GM12878 (cell line): ENCODE results near the gene CCDC191. TPM values are rescaled to one million over a fixed set of nuclear protein-coding genes. Genes with fewer than 3 reads are reported as not detected.

ENCODE experiments used
- ATAC-seq: fragments of 200-7000 bp; cut with Tn5 transposase; 3 replicates; pipeline ENCODE4 v1.9.1; 2020; ENCODE audit warnings: mild to moderate bottlenecking, moderate library complexity
- BruUV-seq: library from RNA; stranded (reverse); fragments of 400-500 nt; replicated peaks from 2 replicates; lab custom pipeline; 2021; lab: Mats Ljungman, UMichigan
- CTCF ChIA-PET: fragments of 300-600 bp; sonication (Branson Sonifier 250); formaldehyde crosslinking; extraction: SDS; loops from one replicate; lab custom pipeline; 2021; ENCODE audit warnings: inconsistent platforms; lab: Yijun Ruan, JAX
- POLR2A ChIA-PET: fragments of 350-600 bp; formaldehyde crosslinking; extraction: SDS; loops from one replicate; lab custom pipeline; 2021; ENCODE audit warnings: inconsistent platforms; lab: Charles Lee
- RAD21 ChIA-PET: fragments of 300-600 bp; sonication (Branson Sonifier 250); formaldehyde crosslinking; loops from one replicate; lab custom pipeline; 2023; ENCODE audit warnings: antibody characterized with exemption; ENCODE audit not compliant: unreplicated experiment; lab: Charles Lee
- SMC1A ChIA-PET: fragments of 300-600 bp; sonication (Branson Sonifier 250); formaldehyde crosslinking; loops from one replicate; lab custom pipeline; 2023; ENCODE audit not compliant: unreplicated experiment, uncharacterized antibody; lab: Charles Lee
- DNase-seq: peaks from one replicate; pipeline ENCODE4 v3.0.0-alpha.2; 2011; ENCODE audit warnings: low read depth, low spot score
- FAIRE-seq: peaks from 3 replicates; lab custom pipeline; 2011; peaks lifted over from hg19 to GRCh38; lab: Jason Lieb, UNC
- H2AFZ ChIP-seq: 2 replicates; pipeline ENCODE4 v1.6.0; 2011; ENCODE audit warnings: low read depth, low read length, control low read depth; ENCODE audit not compliant: control insufficient read depth
- H3K27ac ChIP-seq: 2 replicates; pipeline ENCODE4 v1.5.1; 2011; ENCODE audit warnings: control low read depth; ENCODE audit not compliant: control insufficient read depth, insufficient read depth
- H3K27me3 ChIP-seq, 2 experiments: replicated peaks in 1 of 2; 2 replicates each; pipeline versions ENCODE4 v1.6.0 to v1.6.1; 2011; ENCODE audit warnings: low read length in 1 of 2; ENCODE audit not compliant: control insufficient read depth in 2 of 2, insufficient read depth in 2 of 2
- H3K36me3 ChIP-seq, 2 experiments: 2 replicates each; pipeline ENCODE4 v1.5.1; 2011; ENCODE audit warnings: low read length in 1 of 2; ENCODE audit not compliant: control insufficient read depth in 2 of 2, insufficient read depth in 2 of 2
- H3K4me1 ChIP-seq: 2 replicates; pipeline ENCODE4 v1.6.1; 2011; ENCODE audit warnings: mild to moderate bottlenecking, low read length, moderate library complexity, mixed read lengths; ENCODE audit not compliant: control insufficient read depth, insufficient read depth
- H3K4me2 ChIP-seq: 2 replicates; pipeline ENCODE4 v1.6.0; 2011; ENCODE audit warnings: control low read depth; ENCODE audit not compliant: control insufficient read depth, insufficient read depth
- H3K4me3 ChIP-seq: fragments of 200-600 bp; sonication (generic); 2 replicates; pipeline ENCODE4 v1.5.1; 2016
- H3K79me2 ChIP-seq: 2 replicates; pipeline ENCODE4 v1.6.0; 2011; ENCODE audit warnings: low read length; ENCODE audit not compliant: control insufficient read depth, insufficient read depth
- H3K9ac ChIP-seq: 2 replicates; pipeline ENCODE4 v1.8.0; 2011; ENCODE audit warnings: low read length, control low read depth, mixed read lengths; ENCODE audit not compliant: control insufficient read depth, insufficient read depth
- H3K9me3 ChIP-seq: replicated peaks from 3 replicates; pipeline ENCODE4 v1.5.1; 2011; ENCODE audit warnings: mild to moderate bottlenecking, low read length; ENCODE audit not compliant: control insufficient read depth, insufficient read depth
- H4K20me1 ChIP-seq: 2 replicates; pipeline ENCODE4 v1.6.0; 2011; ENCODE audit not compliant: control insufficient read depth, insufficient read depth
- JUNB ChIP-seq: IDR thresholded peaks from 2 replicates; pipeline ENCODE4 v1.6.1; 2016; ENCODE audit warnings: antibody characterized with exemption, mild to moderate bottlenecking
- NR2C2 ChIP-seq: IDR thresholded peaks from 2 replicates; pipeline ENCODE4 v1.6.1; 2011; ENCODE audit warnings: borderline replicate concordance, low read depth; ENCODE audit not compliant: control insufficient read depth, insufficient read length
- SMAD1 ChIP-seq: fragments of 450-650 bp; IDR thresholded peaks from 2 replicates; pipeline ENCODE4 v1.6.1; 2018; ENCODE audit warnings: mild to moderate bottlenecking, low read depth; ENCODE audit not compliant: partially characterized antibody
- SRF ChIP-seq, 2 experiments: IDR thresholded peaks; 2 replicates each; pipeline ENCODE4 v1.6.1; 2011; ENCODE audit warnings: low read depth in 2 of 2, low read length in 2 of 2, mild to moderate bottlenecking in 1 of 2, moderate library complexity in 1 of 2
- STAT3 ChIP-seq: IDR thresholded peaks from 2 replicates; pipeline ENCODE4 v1.6.1; 2011; ENCODE audit warnings: low read depth, low read length, improper control_type of control experiment
- WGBS: methylation state at CpG from one replicate; pipeline ENCODE4 v1.1.6; 2016; ENCODE audit warnings: low lambda C conversion rate; ENCODE audit not compliant: insufficient replicate concordance, insufficient coverage; ENCODE audit errors: missing lambda C conversion rate; 5-methylcytosine and 5-hydroxymethylcytosine counted together
- in situ Hi-C: fragments of 300-500 bp; cut with MboI; formaldehyde crosslinking; loops from 9 replicates; pipeline ENCODE4 v1.14.3; 2018; ENCODE audit warnings: mixed read lengths
- intact Hi-C: fragments of 100-400 bp; cut with micrococcal nuclease; formaldehyde crosslinking; loops from one replicate; pipeline ENCODE4 v1.14.2; 2022; ENCODE audit not compliant: unreplicated experiment
- polyA plus RNA-seq, 11 experiments: library from polyadenylated mRNA; depleted of rRNA in 4 of 11; unstranded in 6 of 11; stranded (reverse) in 5 of 11; fragments of >200 nt; fragmentation: Nextera tagmentation in 4 of 11; fragmentation: Illumina TruSeq in 1 of 11; extraction: Ambion mirVana in 4 of 11; extraction: Trizol in 1 of 11; gene quantifications; 1 replicate in 1 of 11; 2 replicates in 10 of 11; pipeline versions ENCODE4 v1.2.1 to v1.2.3, GENCODE V29; 2011 to 2016; ENCODE audit warnings: inconsistent platforms in 2 of 11, missing spikeins in 2 of 11, low read depth in 1 of 11
- total RNA-seq, 4 experiments: library from RNA; depleted of rRNA in 3 of 4; stranded (reverse); fragments of >200 nt in 3 of 4; fragmentation: Illumina TruSeq in 1 of 4; extraction: Trizol in 1 of 4; gene quantifications; 2 replicates each; pipeline versions ENCODE4 v1.2.1 to v1.2.3, GENCODE V29; 2013 to 2021
- TF ChIP-seq, protein P1 (sequence below): fragments of 150-350 bp; IDR thresholded peaks from 2 replicates; pipeline ENCODE4 v1.6.1; 2016; ENCODE audit warnings: low read depth, low read length
- TF ChIP-seq, protein P2 (sequence below): fragments of 450-650 bp; formaldehyde crosslinking; IDR thresholded peaks from 2 replicates; pipeline ENCODE4 v1.4.0; 2022; ENCODE audit warnings: mild to moderate bottlenecking, moderate library complexity
- TF ChIP-seq, protein P3 (sequence below): fragments of 450-650 bp; IDR thresholded peaks from 2 replicates; pipeline ENCODE4 v1.6.1; 2017; ENCODE audit warnings: mild to moderate bottlenecking, low read depth, inconsistent platforms; ENCODE audit not compliant: poor library complexity, severe bottlenecking

CCDC191 gene
- total and polyA plus RNA-seq, 10 of the 15 experiments (the other 5 are each of a cell fraction or from before 2014, with no cell fraction given): 1.2 to 2.9 (median 1.7) TPM

DNA sequence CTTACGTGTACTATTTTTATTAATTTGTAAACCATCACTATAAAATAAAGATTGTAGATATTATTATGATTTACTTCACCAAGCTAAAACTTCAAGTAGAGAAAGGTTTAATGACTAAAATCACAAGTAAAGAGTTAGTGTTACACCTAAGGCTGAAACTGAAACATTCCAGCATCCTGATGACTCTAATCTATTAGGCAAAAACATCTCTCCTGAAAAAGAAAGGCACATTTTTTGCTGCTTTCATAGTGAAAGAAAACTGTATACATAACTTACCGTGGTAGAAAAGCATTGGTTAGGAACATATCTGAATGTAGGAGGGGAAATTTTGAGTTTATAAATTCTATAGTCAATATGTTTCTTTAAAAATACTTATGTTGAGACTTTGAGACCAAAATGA is 35.4 kb downstream of the CCDC191 start:
- ATAC-seq: no peak
- CTCF ChIA-PET: interaction anchor here (0.7 kb wide), 1 partner anchor 33 kb away, joined by 3 read pairs; no protein-coding TSS in a partner anchor
- POLR2A ChIA-PET: interaction anchor here (0.6 kb wide), 1 partner anchor 79 kb away, joined by 4 read pairs; no protein-coding TSS in a partner anchor
- H3K27me3 ChIP-seq: no peaks in the 10 kb centered on the region
- H3K79me2 ChIP-seq: no peaks in the 10 kb centered on the region
- SMC1A ChIA-PET: interaction anchor here (0.9 to 1.4 kb wide), 2 partner anchors 13 to 298 kb away, joined by 3 read pairs; no protein-coding TSS in a partner anchor
- TF ChIP-seq, protein P1, sequence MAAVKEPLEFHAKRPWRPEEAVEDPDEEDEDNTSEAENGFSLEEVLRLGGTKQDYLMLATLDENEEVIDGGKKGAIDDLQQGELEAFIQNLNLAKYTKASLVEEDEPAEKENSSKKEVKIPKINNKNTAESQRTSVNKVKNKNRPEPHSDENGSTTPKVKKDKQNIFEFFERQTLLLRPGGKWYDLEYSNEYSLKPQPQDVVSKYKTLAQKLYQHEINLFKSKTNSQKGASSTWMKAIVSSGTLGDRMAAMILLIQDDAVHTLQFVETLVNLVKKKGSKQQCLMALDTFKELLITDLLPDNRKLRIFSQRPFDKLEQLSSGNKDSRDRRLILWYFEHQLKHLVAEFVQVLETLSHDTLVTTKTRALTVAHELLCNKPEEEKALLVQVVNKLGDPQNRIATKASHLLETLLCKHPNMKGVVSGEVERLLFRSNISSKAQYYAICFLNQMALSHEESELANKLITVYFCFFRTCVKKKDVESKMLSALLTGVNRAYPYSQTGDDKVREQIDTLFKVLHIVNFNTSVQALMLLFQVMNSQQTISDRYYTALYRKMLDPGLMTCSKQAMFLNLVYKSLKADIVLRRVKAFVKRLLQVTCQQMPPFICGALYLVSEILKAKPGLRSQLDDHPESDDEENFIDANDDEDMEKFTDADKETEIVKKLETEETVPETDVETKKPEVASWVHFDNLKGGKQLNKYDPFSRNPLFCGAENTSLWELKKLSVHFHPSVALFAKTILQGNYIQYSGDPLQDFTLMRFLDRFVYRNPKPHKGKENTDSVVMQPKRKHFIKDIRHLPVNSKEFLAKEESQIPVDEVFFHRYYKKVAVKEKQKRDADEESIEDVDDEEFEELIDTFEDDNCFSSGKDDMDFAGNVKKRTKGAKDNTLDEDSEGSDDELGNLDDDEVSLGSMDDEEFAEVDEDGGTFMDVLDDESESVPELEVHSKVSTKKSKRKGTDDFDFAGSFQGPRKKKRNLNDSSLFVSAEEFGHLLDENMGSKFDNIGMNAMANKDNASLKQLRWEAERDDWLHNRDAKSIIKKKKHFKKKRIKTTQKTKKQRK: no peak
- TF ChIP-seq NR2C2 (no peak), SMAD1 (no peak), STAT3 (no peak), JUNB (peak; percentile 32; the same call in 1 of the 2 replicates), SRF (IDR thresholded peaks at IDR 0.05; ENCODE audit: low read depth in 2 of 2, low read length in 2 of 2) (no peak)
- TF ChIP-seq, protein P2, sequence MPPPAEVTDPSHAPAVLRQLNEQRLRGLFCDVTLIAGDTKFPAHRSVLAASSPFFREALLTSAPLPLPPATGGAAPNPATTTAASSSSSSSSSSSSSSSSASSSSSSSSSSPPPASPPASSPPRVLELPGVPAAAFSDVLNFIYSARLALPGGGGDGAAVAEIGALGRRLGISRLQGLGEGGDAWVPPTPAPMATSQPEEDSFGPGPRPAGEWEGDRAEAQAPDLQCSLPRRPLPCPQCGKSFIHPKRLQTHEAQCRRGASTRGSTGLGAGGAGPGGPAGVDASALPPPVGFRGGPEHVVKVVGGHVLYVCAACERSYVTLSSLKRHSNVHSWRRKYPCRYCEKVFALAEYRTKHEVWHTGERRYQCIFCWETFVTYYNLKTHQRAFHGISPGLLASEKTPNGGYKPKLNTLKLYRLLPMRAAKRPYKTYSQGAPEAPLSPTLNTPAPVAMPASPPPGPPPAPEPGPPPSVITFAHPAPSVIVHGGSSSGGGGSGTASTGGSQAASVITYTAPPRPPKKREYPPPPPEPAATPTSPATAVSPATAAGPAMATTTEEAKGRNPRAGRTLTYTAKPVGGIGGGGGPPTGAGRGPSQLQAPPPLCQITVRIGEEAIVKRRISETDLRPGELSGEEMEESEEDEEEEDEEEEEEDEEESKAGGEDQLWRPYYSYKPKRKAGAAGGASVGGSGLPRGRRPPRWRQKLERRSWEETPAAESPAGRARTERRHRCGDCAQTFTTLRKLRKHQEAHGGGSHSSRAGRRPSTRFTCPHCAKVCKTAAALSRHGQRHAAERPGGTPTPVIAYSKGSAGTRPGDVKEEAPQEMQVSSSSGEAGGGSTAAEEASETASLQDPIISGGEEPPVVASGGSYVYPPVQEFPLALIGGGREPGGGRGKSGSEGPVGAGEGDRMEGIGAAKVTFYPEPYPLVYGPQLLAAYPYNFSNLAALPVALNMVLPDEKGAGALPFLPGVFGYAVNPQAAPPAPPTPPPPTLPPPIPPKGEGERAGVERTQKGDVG (CRISPR knock-in tag): no peak
- TF ChIP-seq, protein P3, sequence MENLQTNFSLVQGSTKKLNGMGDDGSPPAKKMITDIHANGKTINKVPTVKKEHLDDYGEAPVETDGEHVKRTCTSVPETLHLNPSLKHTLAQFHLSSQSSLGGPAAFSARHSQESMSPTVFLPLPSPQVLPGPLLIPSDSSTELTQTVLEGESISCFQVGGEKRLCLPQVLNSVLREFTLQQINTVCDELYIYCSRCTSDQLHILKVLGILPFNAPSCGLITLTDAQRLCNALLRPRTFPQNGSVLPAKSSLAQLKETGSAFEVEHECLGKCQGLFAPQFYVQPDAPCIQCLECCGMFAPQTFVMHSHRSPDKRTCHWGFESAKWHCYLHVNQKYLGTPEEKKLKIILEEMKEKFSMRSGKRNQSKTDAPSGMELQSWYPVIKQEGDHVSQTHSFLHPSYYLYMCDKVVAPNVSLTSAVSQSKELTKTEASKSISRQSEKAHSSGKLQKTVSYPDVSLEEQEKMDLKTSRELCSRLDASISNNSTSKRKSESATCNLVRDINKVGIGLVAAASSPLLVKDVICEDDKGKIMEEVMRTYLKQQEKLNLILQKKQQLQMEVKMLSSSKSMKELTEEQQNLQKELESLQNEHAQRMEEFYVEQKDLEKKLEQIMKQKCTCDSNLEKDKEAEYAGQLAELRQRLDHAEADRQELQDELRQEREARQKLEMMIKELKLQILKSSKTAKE: no peak
- TF ChIP-seq, all 136 proteins: peak for 1
- 26% methylated on average over 2 of the region's 2 CpGs for WGBS
- in situ Hi-C loops (no loop called here), intact Hi-C loops (no loop called here)
- H3K27ac ChIP-seq: no peak overlapping the region
- no peak overlapping the region for H3K4me2 ChIP-seq
- no peaks in the 10 kb centered on the region for H3K4me1 ChIP-seq
- no peaks in the 10 kb centered on the region for H4K20me1 ChIP-seq
- H3K9ac ChIP-seq: no peak overlapping the region
- no peak overlapping the region for H2AFZ ChIP-seq
- H3K9me3 ChIP-seq: no peaks in the 10 kb centered on the region
- FAIRE-seq (no peak), DNase-seq (no peak)
- H3K36me3 ChIP-seq: no peaks in the 10 kb centered on the region
- H3K4me3 ChIP-seq: no peak overlapping the region
- BruUV-seq: no TSS peak
- RAD21 ChIA-PET: no interaction called here
